Transverse colon (tissue), 4 donors: ENCODE data around the gene GJD3. TPM values are rescaled to one million over a fixed set of nuclear protein-coding genes. Genes with fewer than 3 reads are reported as not detected.
"Not testable (repeated sequence)": the region's sequence is repeated elsewhere in the genome, so short reads cannot be mapped to it uniquely, and the experiment has no call there.

Experiments
- DNase-seq: peaks from one replicate; pipeline ENCODE4 v3.0.0-alpha.2; 2019
- H3K27ac ChIP-seq, 4 donors: fragments of 200-600 bp; sonication (generic); 2 replicates each; pipeline ENCODE4 v1.5.1; 2016 to 2018; ENCODE audit warnings: inconsistent platforms in 4 of 4
- H3K27me3 ChIP-seq: fragments of 200-600 bp; sonication (generic); 2 replicates; pipeline ENCODE4 v1.5.1; 2017; ENCODE audit warnings: inconsistent platforms
- H3K36me3 ChIP-seq, 4 donors: fragments of 200-600 bp; sonication (generic); 2 replicates each; pipeline ENCODE4 v1.5.1; 2017 to 2019; ENCODE audit warnings: inconsistent platforms in 4 of 4
- H3K4me1 ChIP-seq, 4 donors: fragments of 200-600 bp; sonication (generic); 2 replicates each; pipeline ENCODE4 v1.5.1; 2017 to 2020; ENCODE audit warnings: inconsistent platforms in 4 of 4
- H3K4me3 ChIP-seq, 4 donors: fragments of 200-600 bp; sonication (generic); 1 replicate in 1 of 4; 2 replicates in 3 of 4; pipeline versions ENCODE4 v1.5.1 to v1.6.1; 2017 to 2019; ENCODE audit warnings: inconsistent platforms in 4 of 4
- H3K9me3 ChIP-seq, 2 donors: fragments of 200-600 bp; sonication (generic); 2 replicates each; pipeline ENCODE4 v1.5.1; 2017 to 2019; ENCODE audit warnings: inconsistent platforms in 2 of 2
- CTCF ChIP-seq, 5 experiments: fragments of 200-600 bp in 3 of 5; fragments of 450-650 bp in 2 of 5; sonication (generic) in 3 of 5; IDR thresholded peaks; 1 replicate in 2 of 5; 2 replicates in 3 of 5; pipeline ENCODE4 v1.5.1; 2016 to 2017; ENCODE audit warnings: antibody characterized with exemption in 5 of 5, inconsistent platforms in 3 of 5, mild to moderate bottlenecking in 2 of 5, moderate library complexity in 1 of 5
- EP300 ChIP-seq: sonication (generic); formaldehyde crosslinking; IDR thresholded peaks from one replicate; pipeline ENCODE4 v1.6.1; 2017; ENCODE audit warnings: antibody characterized with exemption, low read depth
- POLR2A ChIP-seq: fragments of 450-650 bp; IDR thresholded peaks from one replicate; pipeline ENCODE4 v1.6.1; 2016; ENCODE audit warnings: antibody characterized with exemption, mild to moderate bottlenecking, moderate library complexity
- POLR2AphosphoS5 ChIP-seq, 3 donors: sonication (generic); formaldehyde crosslinking; IDR thresholded peaks; one replicate each; pipeline ENCODE4 v1.6.1; 2016; ENCODE audit warnings: antibody characterized with exemption in 3 of 3
- WGBS, 2 donors: methylation state at CpG; one replicate each; pipeline ENCODE4 v1.1.5; 2018; ENCODE audit warnings: low coverage in 1 of 2; 5-methylcytosine and 5-hydroxymethylcytosine counted together
- in situ Hi-C, 4 donors: fragments of 200-750 bp; cut with MboI; loops; one replicate each; pipeline versions ENCODE4 v1.15.0 to v1.15.1; 2017; ENCODE audit warnings: low sequenced_read_pairs in 3 of 4, low pct_ligation_motif_present in 1 of 4, low pct_unique_long_range_greater_than_20kb in 1 of 4
- intact Hi-C: fragments of 100-400 bp; cut with DNase I; formaldehyde crosslinking; loops from one replicate; pipeline ENCODE4 v1.15.1; 2023; ENCODE audit warnings: low total_unique reads
- total RNA-seq, 4 donors: library from RNA; depleted of rRNA; stranded (reverse); fragments of >200 nt; gene quantifications; one replicate each; pipeline ENCODE4 v1.1.0, GENCODE V29; 2016

GJD3 gene
- total RNA-seq = not detected

- Histone ChIP-seq H3K4me3 (peak within 1 kb of the TSS; percentile 8 to 54 (median 50)), H3K27ac (peak within 1 kb of the TSS in 1 of 4 donors; percentile 34), H3K4me1 (peaks cover 6 to 12% (median 8%) of the 10 kb centered on the region in 4 donors), H3K9me3 (no peaks in the 10 kb centered on the region), H3K27me3 (no peaks in the 10 kb centered on the region), H3K36me3 (no peaks in the 10 kb centered on the region)
- DNase-seq = no peak
- no peak for TF ChIP-seq POLR2A
- no peak for TF ChIP-seq EP300
- TF ChIP-seq POLR2AphosphoS5 (IDR thresholded peaks at IDR 0.05) = no peak
- TF ChIP-seq CTCF (IDR thresholded peaks at IDR 0.05) = no peak
- in situ Hi-C loops = loop anchor here in 2 of 4 donors (10.0 kb wide), 2 partner anchors 51 to 171 kb away; partner anchors contain the start of gene TOP2A (in 1 of the 2)
- intact Hi-C loops = loop anchor here (5.0 kb wide), 2 partner anchors 53 to 1728 kb away; partner anchors contain the start of gene TOP2A
- 53 to 79% methylated on average over 3 to 22 of the region's 22 CpGs for WGBS, 2 donors
Measured at GRCh38 chr17:40364121-40364861, at the start of gene GJD3. GJD3 (minus strand) TSS chr17:40364737; CDS start chr17:40363815, 922 bp downstream.

GRCh38 chr17:40414312-40414711 lies 49.8 kb upstream of the GJD3 start:
- H3K27ac ChIP-seq, H3K27me3 ChIP-seq, DNase-seq, H3K36me3 ChIP-seq, H3K9me3 ChIP-seq, intact Hi-C loops, H3K4me3 ChIP-seq: not testable (repeated sequence)
- in situ Hi-C loops = loop anchor here in 1 of 4 donors (10.0 kb wide), 1 partner anchor 50 kb away; the partner anchor contains the start of gene GJD3
- WGBS, 2 donors = 70 to 90% methylated on average over 4 of the region's 4 CpGs
- peaks cover 4 to 26% (median 11%) of the 10 kb centered on the region in 4 donors for H3K4me1 ChIP-seq

GRCh38 chr17:40412880-40413279 lies 48.3 kb upstream of the GJD3 start:
- Histone ChIP-seq H3K36me3 (no peaks in the 10 kb centered on the region), H3K9me3 (no peaks in the 10 kb centered on the region), H3K27ac (no peak overlapping the region), H3K4me3 (no peak overlapping the region), H3K4me1 (peaks cover 4 to 20% (median 7%) of the 10 kb centered on the region in 4 donors), H3K27me3 (no peaks in the 10 kb centered on the region)
- in situ Hi-C loops = loop anchor here in 1 of 4 donors (10.0 kb wide), 1 partner anchor 48 kb away; the partner anchor contains the start of gene GJD3
- intact Hi-C loops = no loop called here
- no peak for TF ChIP-seq POLR2AphosphoS5 (IDR thresholded peaks at IDR 0.05)
- TF ChIP-seq EP300 = no peak
- no peak for TF ChIP-seq CTCF (IDR thresholded peaks at IDR 0.05)
- no peak for DNase-seq

- no peak for DNase-seq
- no peaks in the 10 kb centered on the region for H3K9me3 ChIP-seq
- TF ChIP-seq POLR2A (no peak), EP300 (no peak), CTCF (IDR thresholded peaks at IDR 0.05) (no peak), POLR2AphosphoS5 (IDR thresholded peaks at IDR 0.05) (no peak)
- no peaks in the 10 kb centered on the region for H3K36me3 ChIP-seq
- H3K27ac ChIP-seq = no peak overlapping the region
- H3K4me1 ChIP-seq = peaks cover 0 to 13% (median 1%) of the 10 kb centered on the region in 4 donors
- WGBS, 2 donors = 93 to 98% methylated on average over 4 of the region's 4 CpGs
- in situ Hi-C loops = loop anchor here in 1 of 4 donors (10.0 kb wide), 1 partner anchor 47 kb away; the partner anchor contains the start of gene GJD3
- intact Hi-C loops = no loop called here
- H3K4me3 ChIP-seq = no peak overlapping the region
- no peaks in the 10 kb centered on the region for H3K27me3 ChIP-seq
Measured at GRCh38 chr17:40411821-40412220, 47.3 kb upstream of the GJD3 start.
